Osteoblast (primary cell): ENCODE measurements around the gene CLDN25. TPM values are rescaled to one million over a fixed set of nuclear protein-coding genes. Genes with fewer than 3 reads are reported as not detected.

ENCODE experiments used
- DNase-seq: peaks from one replicate; pipeline ENCODE4 v3.0.0; 2011; ENCODE audit warnings: low spot score, mixed read lengths; ENCODE audit not compliant: insufficient read length; ENCODE audit errors: missing footprints
- H2AFZ ChIP-seq: 2 replicates; pipeline ENCODE4 v1.6.0; 2011; ENCODE audit warnings: mild to moderate bottlenecking, low read length
- H3K27ac ChIP-seq: 2 replicates; pipeline ENCODE4 v1.5.1; 2011; ENCODE audit warnings: mild to moderate bottlenecking, low read depth, low read length, moderate library complexity
- H3K27me3 ChIP-seq: 2 replicates; pipeline ENCODE4 v1.6.0; 2012; ENCODE audit warnings: mild to moderate bottlenecking, control low read depth, inconsistent platforms, low read length, moderate library complexity; ENCODE audit not compliant: insufficient read depth
- H3K36me3 ChIP-seq: 2 replicates; pipeline ENCODE4 v1.5.1; 2011; ENCODE audit warnings: mild to moderate bottlenecking, low read length, control low read depth, moderate library complexity; ENCODE audit not compliant: insufficient read depth
- H3K4me1 ChIP-seq: 2 replicates; pipeline ENCODE4 v1.5.1; 2011; ENCODE audit warnings: mild to moderate bottlenecking, low read length, control low read depth, moderate library complexity; ENCODE audit not compliant: insufficient read depth
- H3K4me2 ChIP-seq: 2 replicates; pipeline ENCODE4 v1.6.0; 2011; ENCODE audit warnings: mild to moderate bottlenecking, low read length; ENCODE audit not compliant: insufficient read depth
- H3K4me3 ChIP-seq: fragments of 200-600 bp; sonication (generic); 3 replicates; pipeline ENCODE4 v1.5.1; 2012; ENCODE audit warnings: mild to moderate bottlenecking, low read length, inconsistent platforms; ENCODE audit not compliant: insufficient read depth
- H3K79me2 ChIP-seq: 2 replicates; pipeline ENCODE4 v1.6.0; 2012; ENCODE audit warnings: mild to moderate bottlenecking, low read length, control low read depth, inconsistent platforms; ENCODE audit not compliant: insufficient read depth
- H3K9me3 ChIP-seq: 2 replicates; pipeline ENCODE4 v1.5.1; 2011; ENCODE audit warnings: low read depth, low read length, control low read depth
- H4K20me1 ChIP-seq: 2 replicates; pipeline ENCODE4 v1.6.0; 2012; ENCODE audit warnings: mild to moderate bottlenecking, low read length, control low read depth; ENCODE audit not compliant: insufficient read depth
- total RNA-seq: library from RNA; depleted of rRNA; stranded (reverse); fragments of >200 nt; gene quantifications from 2 replicates; pipeline ENCODE4 v1.2.3, GENCODE V29; 2012
- TF ChIP-seq, protein P1 (sequence below): IDR thresholded peaks from 2 replicates; pipeline ENCODE4 v1.5.1; 2011; ENCODE audit warnings: mild to moderate bottlenecking, low read depth, low read length, moderate library complexity; ENCODE audit errors: extremely low read depth

CLDN25 gene
- total RNA-seq: not detected in 2 replicates

DNA sequence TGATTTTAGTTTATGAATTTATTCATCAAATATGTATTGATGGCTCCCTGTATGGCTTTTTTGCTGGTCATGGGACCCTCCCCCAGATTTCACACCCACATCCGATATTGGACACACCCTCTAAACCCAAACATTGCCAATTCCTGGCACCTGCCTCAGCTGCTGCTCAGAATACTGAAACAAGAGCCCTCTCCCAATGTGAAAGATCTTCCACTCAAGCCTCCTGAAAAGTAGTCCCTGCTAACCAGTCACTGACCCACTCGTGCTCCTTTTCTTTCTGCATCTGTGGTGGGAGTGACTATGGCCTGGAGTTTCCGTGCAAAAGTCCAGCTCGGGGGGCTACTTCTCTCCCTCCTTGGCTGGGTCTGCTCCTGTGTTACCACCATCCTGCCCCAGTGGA lies at the start of gene CLDN25:
TSS of gene CLDN25 (plus strand) at position 301 of the 400 bp plus-strand sequence. CDS start at position 301, 0 bp downstream.
- peaks cover 25% of the 10 kb centered on the region for H3K27me3 ChIP-seq
- peaks cover 6% of the 10 kb centered on the region for H3K4me1 ChIP-seq
- no peaks in the 10 kb centered on the region for H3K36me3 ChIP-seq
- no peaks in the 10 kb centered on the region for H3K79me2 ChIP-seq
- DNase-seq: no peak
- no peak within 1 kb of the TSS for H3K4me2 ChIP-seq
- H4K20me1 ChIP-seq: no peaks in the 10 kb centered on the region
- no peak within 1 kb of the TSS for H3K27ac ChIP-seq
- H3K9me3 ChIP-seq: no peaks in the 10 kb centered on the region
- TF ChIP-seq, protein P1, sequence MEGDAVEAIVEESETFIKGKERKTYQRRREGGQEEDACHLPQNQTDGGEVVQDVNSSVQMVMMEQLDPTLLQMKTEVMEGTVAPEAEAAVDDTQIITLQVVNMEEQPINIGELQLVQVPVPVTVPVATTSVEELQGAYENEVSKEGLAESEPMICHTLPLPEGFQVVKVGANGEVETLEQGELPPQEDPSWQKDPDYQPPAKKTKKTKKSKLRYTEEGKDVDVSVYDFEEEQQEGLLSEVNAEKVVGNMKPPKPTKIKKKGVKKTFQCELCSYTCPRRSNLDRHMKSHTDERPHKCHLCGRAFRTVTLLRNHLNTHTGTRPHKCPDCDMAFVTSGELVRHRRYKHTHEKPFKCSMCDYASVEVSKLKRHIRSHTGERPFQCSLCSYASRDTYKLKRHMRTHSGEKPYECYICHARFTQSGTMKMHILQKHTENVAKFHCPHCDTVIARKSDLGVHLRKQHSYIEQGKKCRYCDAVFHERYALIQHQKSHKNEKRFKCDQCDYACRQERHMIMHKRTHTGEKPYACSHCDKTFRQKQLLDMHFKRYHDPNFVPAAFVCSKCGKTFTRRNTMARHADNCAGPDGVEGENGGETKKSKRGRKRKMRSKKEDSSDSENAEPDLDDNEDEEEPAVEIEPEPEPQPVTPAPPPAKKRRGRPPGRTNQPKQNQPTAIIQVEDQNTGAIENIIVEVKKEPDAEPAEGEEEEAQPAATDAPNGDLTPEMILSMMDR: no peak
- no peak within 1 kb of the TSS for H2AFZ ChIP-seq
- no peak within 1 kb of the TSS for H3K4me3 ChIP-seq

DNA sequence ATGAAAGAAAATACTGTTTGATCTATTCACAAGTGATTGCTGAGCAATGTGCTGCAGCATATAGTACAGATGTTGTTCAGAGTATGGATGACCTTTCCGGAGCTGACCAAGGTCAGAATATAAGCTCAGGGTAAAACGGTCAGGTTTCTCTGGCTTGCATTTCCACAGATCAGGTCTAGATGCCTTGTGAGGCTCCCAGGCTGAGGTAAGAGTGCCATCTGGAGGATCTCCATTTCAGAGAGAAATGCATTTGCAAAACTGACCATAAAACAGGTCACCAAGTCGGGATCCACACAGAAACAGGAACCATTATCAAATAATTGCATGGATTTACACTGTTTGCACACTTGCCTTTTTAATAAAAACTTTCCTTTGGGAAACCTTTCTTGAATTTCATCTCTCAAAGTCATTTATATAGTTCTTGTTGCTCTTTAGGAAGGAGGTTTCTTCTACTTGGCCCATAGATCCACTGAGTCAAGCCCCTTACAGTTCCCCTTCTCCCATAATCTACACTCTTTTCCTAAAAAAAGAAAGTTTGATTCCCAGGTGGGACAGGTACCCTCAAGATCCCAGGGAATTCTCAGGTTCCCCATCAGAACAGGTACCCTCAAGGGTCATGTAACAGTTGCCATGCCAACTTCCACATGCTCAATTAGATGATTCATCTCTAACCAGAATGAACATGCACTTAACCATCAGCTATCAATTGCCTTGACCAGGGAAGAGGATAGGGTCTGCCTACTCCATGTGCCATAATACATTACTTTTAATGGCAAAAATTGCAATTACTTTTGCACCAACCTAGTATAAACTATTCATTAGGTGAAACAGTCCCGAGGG lies 48.5 kb upstream of the CLDN25 start:
- no peaks in the 10 kb centered on the region for H3K79me2 ChIP-seq
- peaks cover 27% of the 10 kb centered on the region for H3K4me1 ChIP-seq
- H3K27me3 ChIP-seq: no peaks in the 10 kb centered on the region
- H4K20me1 ChIP-seq: no peaks in the 10 kb centered on the region
- no peak overlapping the region for H3K4me2 ChIP-seq
- H3K9me3 ChIP-seq: no peaks in the 10 kb centered on the region
- peaks cover 7% of the 10 kb centered on the region for H3K36me3 ChIP-seq
- no peak overlapping the region for H3K27ac ChIP-seq
- TF ChIP-seq, protein P1: peak; percentile 90
- H3K4me3 ChIP-seq: no peak overlapping the region
- no peak overlapping the region for H2AFZ ChIP-seq
- peak; percentile 66 for DNase-seq

DNA sequence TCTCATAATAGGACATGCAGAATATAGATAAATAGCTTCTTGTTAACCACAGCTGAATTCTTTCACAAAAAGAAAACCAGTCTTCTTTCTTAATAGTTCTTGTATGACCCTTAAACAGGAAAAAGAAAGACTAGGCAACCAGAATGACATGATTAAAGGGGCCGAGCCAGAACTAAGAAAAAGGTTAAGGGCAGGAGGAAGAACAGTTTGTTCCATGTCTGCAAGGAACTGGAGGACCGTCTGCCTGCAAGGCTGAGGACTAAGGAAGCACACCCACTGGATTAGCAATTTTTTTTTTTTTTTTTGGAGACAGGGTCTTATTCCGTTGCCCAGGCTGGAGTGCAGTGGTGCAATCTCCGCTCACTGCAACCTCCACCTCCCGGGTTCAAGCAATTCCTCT lies 47.5 kb upstream of the CLDN25 start:
- Histone ChIP-seq H3K36me3 (peaks cover 17% of the 10 kb centered on the region), H3K27me3 (no peaks in the 10 kb centered on the region), H4K20me1 (no peaks in the 10 kb centered on the region), H3K27ac (no peak overlapping the region), H3K4me3 (no peak overlapping the region), H3K4me2 (no peak overlapping the region), H3K9me3 (no peaks in the 10 kb centered on the region), H3K79me2 (no peaks in the 10 kb centered on the region), H2AFZ (no peak overlapping the region), H3K4me1 (peaks cover 26% of the 10 kb centered on the region)
- DNase-seq: no peak
- TF ChIP-seq, protein P1: no peak

DNA sequence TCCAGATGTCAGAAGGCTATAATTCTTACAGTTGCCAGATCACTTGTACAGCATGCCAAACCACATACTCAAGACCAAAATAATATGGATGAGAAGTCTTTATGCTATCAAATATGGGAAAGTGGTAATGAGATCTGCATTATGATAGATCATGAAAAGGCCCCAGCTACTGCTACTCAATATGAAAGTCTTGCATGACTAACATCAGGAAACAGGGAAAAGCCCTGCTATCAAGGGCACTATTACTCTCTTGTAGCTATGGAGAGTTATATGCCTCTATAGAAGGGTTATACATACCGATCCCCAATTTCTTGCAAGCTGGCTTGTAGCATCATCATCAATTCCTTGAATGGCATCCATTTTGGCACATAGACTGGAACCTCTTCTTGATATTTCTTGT lies 43.3 kb upstream of the CLDN25 start:
- H3K36me3 ChIP-seq: peaks cover 49% of the 10 kb centered on the region
- DNase-seq: no peak
- H3K4me1 ChIP-seq: peaks cover 4% of the 10 kb centered on the region
- H3K79me2 ChIP-seq: no peaks in the 10 kb centered on the region
- H3K27ac ChIP-seq: no peak overlapping the region
- TF ChIP-seq, protein P1: no peak
- H4K20me1 ChIP-seq: no peaks in the 10 kb centered on the region
- no peak overlapping the region for H3K4me3 ChIP-seq
- H2AFZ ChIP-seq: no peak overlapping the region
- H3K27me3 ChIP-seq: no peaks in the 10 kb centered on the region
- no peak overlapping the region for H3K4me2 ChIP-seq
- H3K9me3 ChIP-seq: no peaks in the 10 kb centered on the region
